ENCODE measurements around the gene EMC9. TPM values are rescaled to one million over a fixed set of nuclear protein-coding genes. Genes with fewer than 3 reads are reported as not detected.

The EMC9 gene
- total and polyA plus RNA-seq, 4 donors: 4.6 to 29.4 (median 20.0) TPM

DNA sequence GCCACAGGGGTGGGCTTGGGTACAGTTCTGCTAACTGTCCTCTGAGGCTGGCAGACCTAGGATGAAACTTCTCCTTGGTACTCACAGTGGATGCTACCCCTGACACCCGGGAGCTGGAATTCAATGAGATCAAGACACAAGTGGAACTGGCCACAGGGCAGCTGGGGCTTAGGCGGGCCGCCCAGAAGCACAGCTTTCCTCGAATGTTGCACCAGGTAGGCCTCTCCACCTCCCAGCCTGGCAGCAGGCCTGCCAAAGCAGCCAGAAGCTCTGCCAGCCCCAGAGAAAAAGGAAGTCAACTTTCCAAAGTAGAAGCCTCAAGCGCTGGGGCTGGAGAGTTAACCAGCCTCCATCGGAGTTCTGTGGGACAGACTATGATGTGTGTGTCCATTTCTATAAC lies 24.2 kb downstream of the EMC9 start:
- Histone ChIP-seq H3K4me1 (ENCODE audit: control insufficient read depth in 5 of 5, insufficient read depth in 5 of 5, low read length in 5 of 5) (peaks cover 0 to 18% (median 7%) of the 10 kb centered on the region in 5 donors), H3K4me3 (no peak overlapping the region), H3K36me3 (ENCODE audit: control insufficient read depth in 4 of 4, insufficient read depth in 4 of 4, low read length in 4 of 4) (peaks cover 23 to 38% (median 25%) of the 10 kb centered on the region in 4 donors), H3K9ac (ENCODE audit: insufficient read depth in 1 of 2, low read length in 2 of 2) (no peak overlapping the region), H3K27ac (ENCODE audit: low read depth in 1 of 2, low read length in 1 of 2) (no peak overlapping the region), H3K9me3 (ENCODE audit: control insufficient read depth in 4 of 4, insufficient read depth in 3 of 4, low read length in 3 of 4) (no peaks in the 10 kb centered on the region), H3K27me3 (ENCODE audit: control insufficient read depth in 3 of 3, insufficient read depth in 3 of 3, low read length in 2 of 3) (no peaks in the 10 kb centered on the region)
- WGBS, 2 donors: 87 to 90% methylated on average over 6 of the region's 6 CpGs
- TF ChIP-seq, protein P1, sequence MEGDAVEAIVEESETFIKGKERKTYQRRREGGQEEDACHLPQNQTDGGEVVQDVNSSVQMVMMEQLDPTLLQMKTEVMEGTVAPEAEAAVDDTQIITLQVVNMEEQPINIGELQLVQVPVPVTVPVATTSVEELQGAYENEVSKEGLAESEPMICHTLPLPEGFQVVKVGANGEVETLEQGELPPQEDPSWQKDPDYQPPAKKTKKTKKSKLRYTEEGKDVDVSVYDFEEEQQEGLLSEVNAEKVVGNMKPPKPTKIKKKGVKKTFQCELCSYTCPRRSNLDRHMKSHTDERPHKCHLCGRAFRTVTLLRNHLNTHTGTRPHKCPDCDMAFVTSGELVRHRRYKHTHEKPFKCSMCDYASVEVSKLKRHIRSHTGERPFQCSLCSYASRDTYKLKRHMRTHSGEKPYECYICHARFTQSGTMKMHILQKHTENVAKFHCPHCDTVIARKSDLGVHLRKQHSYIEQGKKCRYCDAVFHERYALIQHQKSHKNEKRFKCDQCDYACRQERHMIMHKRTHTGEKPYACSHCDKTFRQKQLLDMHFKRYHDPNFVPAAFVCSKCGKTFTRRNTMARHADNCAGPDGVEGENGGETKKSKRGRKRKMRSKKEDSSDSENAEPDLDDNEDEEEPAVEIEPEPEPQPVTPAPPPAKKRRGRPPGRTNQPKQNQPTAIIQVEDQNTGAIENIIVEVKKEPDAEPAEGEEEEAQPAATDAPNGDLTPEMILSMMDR (IDR thresholded peaks at IDR 0.05; ENCODE audit: control extremely low read depth, extremely low read depth): no peak
- ATAC-seq (ENCODE audit: insufficient read depth, low FRiP score): no peak
- DNase-seq: no peak

DNA sequence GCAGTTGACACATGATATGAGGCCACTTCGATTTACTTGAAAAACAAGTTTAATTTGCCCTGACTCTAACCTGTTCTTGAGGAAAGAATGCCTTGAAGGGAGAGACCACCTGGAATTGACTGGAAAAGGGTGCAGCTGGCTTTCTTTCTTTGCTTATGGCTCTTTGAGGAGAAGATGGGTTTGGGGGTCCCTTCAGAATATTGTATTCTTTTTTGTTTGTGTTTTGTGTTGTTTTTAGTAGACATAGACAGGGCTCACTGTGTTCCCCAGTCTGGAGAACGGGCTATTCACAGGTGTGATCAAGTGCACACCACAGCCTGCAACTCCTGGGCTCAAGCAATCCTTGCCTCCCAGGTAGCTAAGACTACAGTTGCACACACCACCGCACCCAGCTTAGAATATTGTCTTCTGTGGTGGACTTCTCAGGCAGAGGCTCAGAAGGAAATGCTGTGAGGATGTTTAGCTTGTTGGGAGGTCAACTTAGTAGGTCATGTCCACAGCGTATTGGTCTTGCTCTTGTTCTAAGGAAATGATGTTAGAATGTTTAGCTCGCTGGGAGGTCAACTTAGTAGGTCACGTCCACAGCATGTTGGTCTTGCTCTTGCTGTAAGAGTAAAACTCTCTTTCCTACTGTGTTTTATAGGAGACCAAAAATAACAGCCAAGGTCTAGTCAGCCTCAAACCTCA lies 25.1 kb downstream of the EMC9 start:
- no peak overlapping the region for H3K4me3 ChIP-seq
- H3K9me3 ChIP-seq (ENCODE audit: control insufficient read depth in 4 of 4, insufficient read depth in 3 of 4, low read length in 3 of 4): no peaks in the 10 kb centered on the region
- H3K27ac ChIP-seq (ENCODE audit: low read depth in 1 of 2, low read length in 1 of 2): no peak overlapping the region
- peaks cover 0 to 18% (median 7%) of the 10 kb centered on the region in 5 donors for H3K4me1 ChIP-seq (ENCODE audit: control insufficient read depth in 5 of 5, insufficient read depth in 5 of 5, low read length in 5 of 5)
- TF ChIP-seq, protein P1 (IDR thresholded peaks at IDR 0.05; ENCODE audit: control extremely low read depth, extremely low read depth): no peak
- no peak overlapping the region for H3K9ac ChIP-seq (ENCODE audit: insufficient read depth in 1 of 2, low read length in 2 of 2)
- H3K36me3 ChIP-seq (ENCODE audit: control insufficient read depth in 4 of 4, insufficient read depth in 4 of 4, low read length in 4 of 4): peaks cover 22 to 33% (median 23%) of the 10 kb centered on the region in 4 donors
- DNase-seq (peak in 1 of 3 donors; percentile 54), ATAC-seq (ENCODE audit: insufficient read depth, low FRiP score) (no peak)
- 67 to 77% methylated on average over 6 of the region's 6 CpGs for WGBS, 2 donors
- no peaks in the 10 kb centered on the region for H3K27me3 ChIP-seq (ENCODE audit: control insufficient read depth in 3 of 3, insufficient read depth in 3 of 3, low read length in 2 of 3)

DNA sequence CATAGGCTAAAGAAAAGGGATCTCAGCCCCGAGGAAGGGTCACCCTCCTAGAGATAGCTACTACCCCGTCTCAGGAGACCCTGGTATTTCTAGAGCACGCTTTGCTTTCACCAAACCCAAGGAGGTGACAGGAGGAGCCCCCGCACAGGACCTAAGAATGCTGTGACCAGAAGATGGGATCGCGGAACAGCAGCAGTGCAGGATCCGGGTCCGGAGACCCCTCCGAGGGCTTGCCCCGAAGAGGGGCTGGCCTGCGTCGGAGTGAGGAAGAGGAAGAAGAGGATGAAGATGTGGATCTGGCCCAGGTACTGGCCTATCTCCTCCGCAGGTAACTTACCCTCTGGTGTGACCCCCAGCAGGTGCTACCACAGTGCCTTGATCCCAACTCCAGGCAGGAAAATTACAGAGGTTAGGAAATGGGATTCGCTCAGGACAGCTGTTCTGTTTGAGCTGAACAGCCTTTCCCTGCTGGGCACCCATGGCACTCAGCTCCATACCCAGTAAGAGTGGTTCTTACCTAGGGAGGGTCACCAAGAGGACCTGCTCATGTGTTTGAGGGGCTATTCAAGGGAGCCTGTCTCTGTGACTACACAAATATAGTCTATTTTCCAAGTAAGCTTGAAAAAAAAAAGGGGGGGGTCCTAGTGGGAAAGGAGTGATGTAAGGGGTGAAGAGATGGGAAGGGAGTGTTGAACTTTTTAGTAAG lies 25.8 kb downstream of the EMC9 start:
- Histone ChIP-seq H3K27ac (ENCODE audit: low read depth in 1 of 2, low read length in 1 of 2) (peak overlapping the region; percentile 75 to 90), H3K9ac (ENCODE audit: insufficient read depth in 1 of 2, low read length in 2 of 2) (peak overlapping the region; percentile 57 to 95), H3K27me3 (ENCODE audit: control insufficient read depth in 3 of 3, insufficient read depth in 3 of 3, low read length in 2 of 3) (no peaks in the 10 kb centered on the region), H3K36me3 (ENCODE audit: control insufficient read depth in 4 of 4, insufficient read depth in 4 of 4, low read length in 4 of 4) (peaks cover 16 to 26% (median 18%) of the 10 kb centered on the region in 4 donors), H3K4me3 (peak overlapping the region; percentile 50), H3K4me1 (ENCODE audit: control insufficient read depth in 5 of 5, insufficient read depth in 5 of 5, low read length in 5 of 5) (peaks cover 0 to 18% (median 7%) of the 10 kb centered on the region in 5 donors), H3K9me3 (ENCODE audit: control insufficient read depth in 4 of 4, insufficient read depth in 3 of 4, low read length in 3 of 4) (no peaks in the 10 kb centered on the region)
- 2 to 3% methylated on average over 14 of the region's 14 CpGs for WGBS, 2 donors
- TF ChIP-seq, protein P1 (IDR thresholded peaks at IDR 0.05; ENCODE audit: control extremely low read depth, extremely low read depth): no peak
- no peak for DNase-seq
- no peak for ATAC-seq (ENCODE audit: insufficient read depth, low FRiP score)
